GM19351 (cell line): ENCODE data around the gene CLDND1.
A peak's percentile ranks its signal among the peaks of the same experiment; 100 is the strongest.

Source experiments
- ATAC-seq: cut with Tn5 transposase; IDR thresholded peaks from one replicate; pipeline ENCODE4 v1.9.1; 2021; ENCODE audit warnings: mild to moderate bottlenecking, moderate library complexity; ENCODE audit not compliant: unreplicated experiment

The CLDND1 gene

DNA sequence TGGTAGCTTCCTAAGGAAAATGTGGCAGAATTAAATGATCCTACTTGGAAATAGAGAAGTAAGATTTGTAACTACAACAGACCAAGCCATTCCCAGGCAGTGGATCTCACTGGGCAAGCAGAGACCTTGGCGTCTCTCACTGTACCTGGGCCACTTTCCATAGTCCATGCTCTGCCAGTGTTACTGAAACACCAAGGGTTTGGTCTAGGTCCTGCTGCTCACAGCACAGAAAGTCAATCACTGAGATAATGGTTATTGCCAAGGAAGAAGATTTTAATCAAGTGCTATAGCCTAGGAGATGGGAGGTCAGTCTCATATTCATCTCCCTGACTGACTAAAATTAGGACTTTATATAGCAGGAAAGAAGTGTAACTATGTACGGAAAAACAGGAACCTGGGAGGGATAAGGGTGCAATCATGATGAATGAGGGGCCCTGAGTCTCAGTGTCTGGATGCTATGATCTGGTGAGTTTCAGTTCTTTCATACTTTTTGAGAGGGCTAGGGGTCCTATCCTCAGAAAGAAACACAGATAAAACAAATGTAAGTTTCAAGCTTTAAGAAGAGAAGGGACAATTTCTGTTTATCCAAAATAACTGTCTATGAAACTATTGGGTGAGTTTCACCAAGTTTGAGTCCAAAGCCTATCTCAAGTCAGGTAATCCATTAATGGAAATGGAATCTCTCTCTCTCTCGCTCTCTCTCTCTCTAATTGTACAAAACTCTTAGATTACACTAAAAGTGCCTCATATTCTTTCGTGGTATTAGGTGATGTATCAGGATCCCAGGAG lies 29.7 kb upstream of the CLDND1 start:
- no peak for ATAC-seq

DNA sequence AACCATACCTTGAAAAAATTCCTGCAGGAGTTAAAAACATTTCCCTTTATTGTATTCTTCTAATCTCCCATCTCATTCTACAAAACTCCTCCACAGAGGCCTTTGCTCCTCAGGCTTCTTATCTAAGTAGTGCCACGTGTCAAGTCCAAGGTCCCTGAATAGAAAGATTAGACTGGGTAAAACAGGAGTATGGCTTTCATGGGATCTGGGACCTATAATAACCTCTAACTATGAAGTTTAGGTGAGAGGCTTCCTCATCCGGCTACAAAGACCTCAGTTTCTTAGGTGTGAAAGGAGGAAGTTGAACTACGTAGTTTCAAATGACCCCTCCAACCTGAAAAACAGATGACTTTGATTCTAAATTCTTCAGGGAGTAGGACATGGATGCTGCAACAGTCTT lies 29.1 kb upstream of the CLDND1 start:
- ATAC-seq: no peak

DNA sequence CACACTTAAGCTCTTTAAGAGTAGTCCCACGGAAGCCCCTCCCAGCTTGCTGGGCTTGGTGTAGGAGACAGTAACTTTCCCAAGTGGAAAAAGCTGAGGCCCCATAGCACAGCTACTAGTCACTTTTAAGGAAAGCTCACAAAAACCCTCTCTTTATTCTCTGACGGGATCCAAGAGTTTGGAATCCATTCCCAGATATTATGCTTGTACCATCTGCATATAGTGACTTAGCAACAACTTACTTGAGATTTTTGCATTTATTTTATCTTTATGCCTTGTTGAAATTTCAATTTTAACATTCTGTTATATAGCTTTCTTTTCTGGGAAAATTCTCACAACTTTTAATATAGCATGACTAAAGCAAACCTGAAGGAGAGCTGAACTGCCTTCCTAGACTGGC lies 28.5 kb upstream of the CLDND1 start:
- ATAC-seq: no peak

DNA sequence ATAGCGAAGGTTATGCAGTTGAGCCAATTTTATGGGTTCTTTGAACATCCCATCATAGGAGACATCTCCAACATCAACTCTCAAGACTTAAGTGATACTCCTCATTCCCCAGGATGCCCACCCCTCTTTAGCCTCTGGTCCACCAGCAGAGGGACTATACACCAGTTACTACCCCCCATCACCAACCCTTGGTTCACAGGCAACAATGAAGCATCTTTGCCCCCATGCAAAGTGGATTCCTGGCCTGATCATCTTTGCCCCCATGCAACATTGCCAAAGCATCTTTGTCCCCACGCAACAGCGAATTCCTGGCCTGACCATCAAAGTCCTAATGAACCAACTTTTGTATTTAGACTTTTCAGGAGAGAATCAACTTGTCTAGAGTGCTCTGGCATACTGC lies 28.1 kb upstream of the CLDND1 start:
- no peak for ATAC-seq

DNA sequence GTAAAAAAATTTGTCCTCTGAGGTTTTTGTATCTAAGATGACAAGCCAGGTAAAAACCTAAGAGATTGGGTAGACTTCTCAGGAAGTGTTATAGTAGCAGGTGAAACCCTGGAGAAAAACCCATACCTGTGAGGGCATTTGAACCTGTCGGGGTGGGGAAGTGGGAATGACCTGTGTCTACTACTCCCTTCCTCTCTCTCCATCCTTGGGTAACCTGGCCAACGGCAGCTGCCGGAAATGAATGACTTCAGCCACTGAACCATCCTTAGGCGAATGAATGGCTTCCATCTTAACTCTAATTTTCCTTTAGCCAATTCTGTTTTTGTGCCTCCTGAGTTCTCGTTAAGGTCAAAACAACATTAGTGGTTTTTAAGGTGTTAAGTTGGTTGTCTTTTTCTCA lies 25.8 kb upstream of the CLDND1 start:
- no peak for ATAC-seq

DNA sequence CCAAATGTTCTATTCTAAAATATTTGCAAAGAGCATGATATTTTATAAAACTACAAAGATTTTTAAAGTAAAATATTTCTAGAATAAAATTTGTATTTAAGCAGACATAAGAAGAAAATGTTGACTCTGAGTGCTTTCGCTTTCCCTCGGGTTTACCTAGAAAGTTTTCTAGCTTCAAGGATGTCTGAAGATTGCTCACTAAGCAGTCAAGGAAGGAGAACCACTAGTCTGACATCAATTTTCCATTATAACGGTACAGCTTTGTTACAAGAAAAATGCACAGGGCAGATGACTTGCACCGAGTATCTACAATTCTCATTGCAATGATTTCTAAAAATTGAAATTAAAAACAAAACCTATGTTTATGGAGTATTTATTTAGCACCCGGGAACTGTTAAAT lies 23.2 kb upstream of the CLDND1 start:
- ATAC-seq: peak; percentile 70

DNA sequence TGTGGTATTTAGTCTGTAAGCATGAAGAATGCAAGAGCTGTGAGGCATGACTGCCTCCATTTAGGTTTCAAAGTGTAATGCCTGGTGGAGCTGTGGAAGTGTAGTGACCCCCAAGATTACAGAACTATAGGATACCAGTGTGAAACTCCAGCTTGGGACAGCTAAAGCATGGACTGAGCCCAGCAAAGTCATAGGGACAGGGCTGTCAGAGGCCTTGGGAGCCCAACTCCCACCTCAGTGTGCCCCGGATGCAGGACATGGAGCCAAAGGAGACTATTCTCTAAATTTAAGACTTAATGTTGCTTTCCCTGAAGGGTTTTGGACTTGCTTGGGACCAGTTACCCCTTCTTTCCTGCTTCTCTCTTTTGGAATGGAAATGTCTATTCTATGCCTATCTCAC lies 19.9 kb upstream of the CLDND1 start:
- no peak for ATAC-seq

DNA sequence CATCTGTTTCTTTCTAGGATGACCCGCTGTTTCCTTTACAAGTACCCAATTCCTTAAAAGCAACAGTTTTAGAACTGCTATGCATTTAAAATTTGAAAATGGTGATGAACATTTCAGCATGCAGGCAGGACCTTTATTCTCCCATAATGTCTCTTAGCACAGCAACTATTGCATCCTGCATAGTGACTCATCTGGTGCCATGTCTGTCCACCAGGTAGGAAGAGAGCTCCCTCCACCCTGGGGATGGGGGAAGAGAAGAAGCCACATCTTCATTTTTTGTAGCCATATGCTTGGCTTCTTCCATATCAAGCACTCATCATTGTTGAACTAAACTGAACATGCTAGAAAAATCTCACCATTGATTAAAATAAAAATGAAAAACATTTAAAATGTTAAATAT lies 19.0 kb upstream of the CLDND1 start:
- no peak for ATAC-seq

DNA sequence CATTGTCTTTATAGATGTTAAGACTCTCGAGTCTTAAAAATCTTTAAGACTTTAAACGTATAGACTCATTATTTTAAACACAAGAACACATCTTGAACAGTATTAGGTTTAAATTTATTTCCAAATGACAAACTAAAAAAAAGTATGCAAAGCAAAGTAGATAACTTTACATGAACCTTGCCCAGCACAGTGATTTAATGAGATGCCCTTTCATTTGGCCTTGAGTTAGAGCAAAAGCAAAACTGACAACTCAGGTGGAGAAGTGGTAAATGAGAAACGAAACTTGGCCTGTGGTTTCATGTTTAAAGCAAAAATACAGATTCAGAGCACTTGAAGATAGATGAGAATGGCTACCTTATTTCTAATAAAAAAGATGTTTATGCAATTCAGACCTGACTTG lies 17.6 kb upstream of the CLDND1 start:
- ATAC-seq: peak; percentile 45

DNA sequence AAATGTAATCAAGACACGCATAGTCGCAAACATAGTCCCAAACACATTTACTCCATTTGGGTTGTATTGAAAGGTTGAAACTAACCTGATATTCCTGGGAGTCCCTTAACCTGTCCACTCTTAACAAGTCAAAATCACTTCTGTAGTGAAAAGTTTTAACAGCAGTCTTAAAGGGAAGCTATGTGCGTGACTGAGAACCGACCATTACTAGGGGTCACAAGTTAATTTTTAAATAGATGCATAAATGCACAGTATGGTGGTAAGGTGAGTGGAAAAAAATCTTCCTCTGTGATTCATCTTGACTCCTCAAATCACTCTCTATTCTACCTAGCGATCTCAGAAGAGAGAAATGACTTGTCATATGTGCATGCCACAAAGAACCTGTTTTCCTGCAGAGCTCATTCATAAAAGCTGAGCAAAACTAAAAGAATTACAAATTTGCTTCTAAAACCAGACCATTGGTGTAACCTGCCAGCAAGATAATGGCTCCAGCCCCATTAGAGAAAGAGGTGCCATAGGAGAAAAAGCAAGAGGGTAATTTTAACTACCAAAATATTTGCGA lies 13.8 kb upstream of the CLDND1 start:
- ATAC-seq: peak; percentile 69

DNA sequence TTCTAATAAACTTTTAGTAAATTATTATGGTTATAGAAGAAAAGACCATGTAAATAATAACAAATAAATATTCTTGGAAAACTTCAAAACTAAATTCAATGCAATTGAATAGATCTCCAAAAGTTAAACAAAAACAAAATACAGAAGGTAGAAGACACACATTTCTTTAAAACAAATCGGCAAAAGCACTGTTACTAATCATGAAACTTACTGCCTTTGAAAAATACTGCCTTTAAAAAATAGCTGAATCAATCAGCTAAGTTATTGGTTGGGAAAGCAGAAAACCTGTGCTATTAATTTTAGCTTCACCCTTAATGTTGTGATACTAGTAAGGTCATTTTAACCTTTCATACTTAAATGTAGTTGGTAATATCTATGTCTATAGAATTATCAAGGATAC lies 12.0 kb upstream of the CLDND1 start:
- ATAC-seq: no peak

DNA sequence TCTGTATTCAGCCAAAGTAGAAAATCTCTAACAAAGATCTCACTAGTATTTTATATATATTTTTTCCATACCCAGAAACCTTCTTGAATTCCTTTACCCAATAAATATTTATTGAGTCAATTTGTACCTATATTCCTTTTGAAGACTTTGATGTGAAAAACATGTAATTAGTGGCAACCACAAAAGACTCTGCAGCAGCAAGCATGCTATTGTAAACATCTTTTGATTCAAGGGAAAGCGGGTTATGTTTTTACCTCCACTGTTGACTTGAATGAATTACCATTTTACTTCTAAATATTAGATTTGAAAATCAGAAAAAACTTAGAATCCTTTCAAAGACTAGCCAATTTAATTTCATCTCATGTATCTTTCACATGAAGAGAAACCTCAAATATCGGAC lies 11.5 kb upstream of the CLDND1 start:
- no peak for ATAC-seq

DNA sequence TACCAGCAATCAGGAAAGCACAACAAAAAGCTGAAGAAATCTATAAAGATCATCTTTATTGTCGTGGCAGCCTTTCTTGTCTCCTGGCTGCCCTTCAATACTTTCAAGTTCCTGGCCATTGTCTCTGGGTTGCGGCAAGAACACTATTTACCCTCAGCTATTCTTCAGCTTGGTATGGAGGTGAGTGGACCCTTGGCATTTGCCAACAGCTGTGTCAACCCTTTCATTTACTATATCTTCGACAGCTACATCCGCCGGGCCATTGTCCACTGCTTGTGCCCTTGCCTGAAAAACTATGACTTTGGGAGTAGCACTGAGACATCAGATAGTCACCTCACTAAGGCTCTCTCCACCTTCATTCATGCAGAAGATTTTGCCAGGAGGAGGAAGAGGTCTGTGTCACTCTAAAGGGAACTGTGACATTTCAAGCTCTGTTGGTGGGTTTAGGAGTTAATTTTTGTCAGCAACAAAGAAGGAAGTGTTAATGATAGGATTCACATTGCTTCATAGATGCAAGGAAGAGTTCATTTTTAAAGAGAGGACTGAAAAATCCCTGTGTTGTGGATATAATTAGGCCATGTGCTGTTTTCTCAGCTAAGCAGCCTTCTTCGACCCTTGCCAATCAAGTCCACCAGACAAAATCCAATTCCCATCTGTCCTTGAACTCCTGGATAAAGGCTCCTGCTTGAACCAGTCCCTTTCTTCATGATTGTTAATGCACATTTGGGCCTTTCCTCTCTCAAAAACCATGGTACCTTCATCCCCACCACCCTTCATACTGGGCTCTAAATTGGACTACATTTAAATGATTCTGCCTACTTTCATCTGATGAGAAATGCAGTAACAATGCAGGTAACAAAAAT lies 10.2 kb upstream of the CLDND1 start:
- no peak for ATAC-seq

DNA sequence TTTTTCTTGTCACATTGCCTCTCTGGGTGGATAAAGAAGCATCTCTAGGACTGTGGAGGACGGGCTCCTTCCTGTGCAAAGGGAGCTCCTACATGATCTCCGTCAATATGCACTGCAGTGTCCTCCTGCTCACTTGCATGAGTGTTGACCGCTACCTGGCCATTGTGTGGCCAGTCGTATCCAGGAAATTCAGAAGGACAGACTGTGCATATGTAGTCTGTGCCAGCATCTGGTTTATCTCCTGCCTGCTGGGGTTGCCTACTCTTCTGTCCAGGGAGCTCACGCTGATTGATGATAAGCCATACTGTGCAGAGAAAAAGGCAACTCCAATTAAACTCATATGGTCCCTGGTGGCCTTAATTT lies 9.6 kb upstream of the CLDND1 start:
- no peak for ATAC-seq

DNA sequence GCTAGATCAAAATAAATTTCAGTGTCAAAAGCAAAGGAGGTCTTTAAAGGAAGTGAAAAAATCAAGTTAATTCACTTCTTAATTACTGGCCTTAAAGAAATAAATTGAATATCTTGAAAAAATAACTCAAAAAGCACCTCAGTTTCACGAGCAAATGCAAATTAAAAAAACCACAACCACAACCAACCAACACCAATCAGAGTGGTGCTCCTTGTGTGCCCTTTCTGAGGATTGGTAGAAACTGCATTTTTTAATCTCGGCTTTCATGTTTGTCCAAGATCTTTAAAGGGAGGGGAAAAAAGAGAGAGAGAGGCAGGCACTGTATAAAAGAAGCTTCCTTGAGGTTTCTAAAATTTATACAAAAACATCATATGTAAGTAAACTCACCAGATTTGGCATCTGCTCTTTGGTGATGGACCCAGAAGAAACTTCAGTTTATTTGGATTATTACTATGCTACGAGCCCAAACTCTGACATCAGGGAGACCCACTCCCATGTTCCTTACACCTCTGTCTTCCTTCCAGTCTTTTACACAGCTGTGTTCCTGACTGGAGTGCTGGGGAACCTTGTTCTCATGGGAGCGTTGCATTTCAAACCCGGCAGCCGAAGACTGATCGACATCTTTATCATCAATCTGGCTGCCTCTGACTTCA lies 9.0 kb upstream of the CLDND1 start, which contains the start of gene GPR15:
Gene GPR15 (plus strand): TSS at position 357 of the 653 bp plus-strand sequence. CDS start 56 bp downstream, at position 413.
- peak; percentile 29 for ATAC-seq

DNA sequence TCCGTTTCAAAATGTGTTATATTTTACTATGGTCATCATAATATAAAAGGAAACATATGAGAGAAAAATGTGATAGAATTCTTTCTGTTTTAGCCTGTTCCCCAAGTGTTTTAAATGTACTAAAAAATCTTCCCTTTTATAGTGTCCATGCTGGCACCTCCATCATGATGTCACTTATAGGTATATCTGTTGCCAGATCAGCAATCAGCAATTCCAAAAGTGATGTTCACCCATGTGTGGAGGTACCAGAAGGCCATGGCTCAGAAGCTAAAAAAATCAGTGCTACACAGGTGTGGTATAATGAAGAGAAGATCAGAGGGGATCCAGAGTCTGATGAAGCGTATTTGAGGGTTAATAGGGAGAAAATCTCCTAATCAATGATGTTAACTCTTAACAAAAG lies 8.0 kb upstream of the CLDND1 start:
- ATAC-seq: no peak

DNA sequence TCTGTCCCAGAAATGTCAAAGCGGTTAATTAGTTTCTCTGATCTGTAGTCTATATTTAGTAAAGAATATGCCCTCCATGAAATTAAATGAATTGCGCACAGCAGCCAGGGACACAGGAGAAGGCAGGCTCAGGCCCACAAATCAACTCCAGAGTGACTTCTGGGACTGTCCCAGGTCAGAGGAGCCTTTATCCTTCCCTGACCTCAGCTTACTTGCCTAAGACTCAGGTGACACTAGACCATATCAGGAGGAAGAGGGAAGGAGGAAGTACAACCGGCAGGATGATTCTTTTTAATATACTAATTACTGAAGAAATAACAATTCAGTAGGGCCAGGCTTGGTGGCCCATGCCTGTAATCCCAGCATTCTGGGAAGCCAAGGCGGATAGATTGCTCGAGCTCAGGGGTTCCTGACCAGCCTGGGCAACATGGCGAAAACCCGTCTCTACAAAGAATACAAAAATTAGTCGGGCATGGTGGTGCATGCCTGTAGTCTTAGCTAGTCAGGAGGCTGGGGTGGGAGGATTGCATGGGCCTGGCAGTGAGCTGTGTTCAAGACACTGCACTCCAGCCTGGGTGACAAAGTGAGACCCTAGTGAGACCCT lies 7.3 kb upstream of the CLDND1 start:
- no peak for ATAC-seq

DNA sequence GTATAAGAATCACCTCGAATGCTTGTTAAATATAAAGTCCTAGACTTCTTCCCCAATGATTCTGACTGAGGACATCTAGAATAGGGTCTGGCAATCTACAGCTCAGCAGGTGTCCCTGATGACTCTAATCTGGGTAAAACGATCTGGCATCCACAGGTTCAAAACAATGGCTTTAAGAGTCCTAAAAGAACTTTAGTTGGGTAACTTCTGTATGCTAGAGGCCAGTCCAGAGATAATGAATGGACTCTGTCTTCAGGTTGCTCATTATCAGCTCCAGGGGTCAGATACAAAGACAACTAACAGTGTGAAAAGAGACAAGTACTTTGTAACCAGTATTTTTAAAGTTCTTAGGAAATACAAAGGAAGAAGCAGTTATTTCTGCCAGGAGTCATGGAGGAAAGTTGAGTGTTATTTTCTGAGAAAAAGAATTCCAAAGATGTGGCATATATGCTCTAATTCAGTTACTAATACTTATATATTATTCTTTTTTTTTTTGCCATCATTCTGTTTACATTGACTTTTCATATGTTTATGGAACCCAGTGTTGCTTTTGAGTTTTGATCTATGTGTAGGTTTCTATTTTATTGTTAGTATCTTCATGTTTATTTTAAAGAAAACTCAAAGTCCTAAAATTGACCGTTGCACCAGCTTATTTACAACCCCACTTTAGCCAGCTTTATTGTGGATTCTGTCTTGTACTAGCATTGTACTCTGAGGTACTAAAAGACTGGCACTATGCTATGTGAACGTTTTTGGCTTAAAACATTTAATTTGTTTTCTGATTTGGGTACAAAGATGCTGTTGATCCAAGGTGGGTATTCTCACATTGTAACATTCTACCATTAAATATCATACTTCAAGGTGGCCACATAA lies 6.0 kb upstream of the CLDND1 start:
- ATAC-seq: no peak

DNA sequence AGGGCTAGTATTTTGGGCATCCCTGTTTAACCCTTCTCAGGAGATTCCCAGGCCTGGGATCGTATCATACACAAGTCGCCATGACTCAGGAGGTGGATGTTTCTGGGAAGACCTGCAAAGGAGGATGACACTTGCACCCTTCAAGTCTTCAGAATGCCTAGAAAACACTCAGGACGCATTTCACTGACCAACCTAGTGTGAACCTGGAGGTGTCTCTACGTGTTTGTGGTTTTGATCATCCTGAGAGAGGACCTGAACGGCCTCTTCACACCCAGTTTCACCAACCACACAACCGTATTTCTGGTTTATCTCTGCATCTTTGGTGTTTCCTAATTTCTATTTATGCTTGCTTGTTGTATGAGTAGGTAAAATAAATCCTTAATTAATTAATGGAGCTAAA lies 2.8 kb upstream of the CLDND1 start:
- no peak for ATAC-seq
